HEK293T (cell line): ENCODE results near the gene PPP2R5C.
"Not testable (repeated sequence)": the region's sequence is repeated elsewhere in the genome, so short reads cannot be mapped to it uniquely, and the experiment has no call there.

Source experiments
- CTCF ChIA-PET: fragments of 350-600 bp; formaldehyde crosslinking; extraction: SDS; loops from one replicate; lab custom pipeline; 2021; ENCODE audit warnings: antibody characterized with exemption, inconsistent platforms; lab: Yijun Ruan, JAX
- POLR2A ChIA-PET: fragments of 350-600 bp; formaldehyde crosslinking; extraction: SDS; loops from one replicate; lab custom pipeline; 2020; ENCODE audit warnings: antibody characterized with exemption, inconsistent platforms; lab: Yijun Ruan, JAX
- DNase-seq: peaks from one replicate; pipeline ENCODE4 v3.0.0; 2012; ENCODE audit warnings: mixed read lengths; ENCODE audit errors: extremely low spot score
- ARNT ChIP-seq: fragments of 450-650 bp; IDR thresholded peaks from 2 replicates; pipeline ENCODE4 v1.6.1; 2017; ENCODE audit warnings: mild to moderate bottlenecking
- BHLHE40 ChIP-seq: fragments of 450-650 bp; IDR thresholded peaks from 2 replicates; pipeline ENCODE4 v1.6.1; 2016; ENCODE audit warnings: mild to moderate bottlenecking, moderate library complexity, borderline replicate concordance
- CTBP1 ChIP-seq: fragments of 450-650 bp; IDR thresholded peaks from 2 replicates; pipeline ENCODE4 v1.6.1; 2016; ENCODE audit warnings: borderline replicate concordance
- ELF4 ChIP-seq: fragments of 450-650 bp; IDR thresholded peaks from 2 replicates; pipeline ENCODE4 v1.6.1; 2017; ENCODE audit warnings: antibody characterized with exemption
- FOXA1 ChIP-seq: fragments of 450-650 bp; IDR thresholded peaks from 2 replicates; pipeline ENCODE4 v1.6.1; 2016; ENCODE audit warnings: mild to moderate bottlenecking
- FOXK2 ChIP-seq: fragments of 450-650 bp; IDR thresholded peaks from 2 replicates; pipeline ENCODE4 v1.6.1; 2016; ENCODE audit warnings: mild to moderate bottlenecking
- FOXM1 ChIP-seq: fragments of 450-650 bp; IDR thresholded peaks from 2 replicates; pipeline ENCODE4 v1.6.1; 2017; ENCODE audit warnings: mild to moderate bottlenecking, borderline replicate concordance
- HDGF ChIP-seq: fragments of 450-650 bp; IDR thresholded peaks from 2 replicates; pipeline ENCODE4 v1.6.1; 2017; ENCODE audit warnings: antibody characterized with exemption, borderline replicate concordance
- L3MBTL2 ChIP-seq: fragments of 450-650 bp; conservative IDR thresholded peaks from 2 replicates; pipeline ENCODE4 v1.6.1; 2016; ENCODE audit warnings: mild to moderate bottlenecking
- LEF1 ChIP-seq: fragments of 450-650 bp; IDR thresholded peaks from 2 replicates; pipeline ENCODE4 v1.6.1; 2017; ENCODE audit warnings: mild to moderate bottlenecking, borderline replicate concordance
- NFRKB ChIP-seq: fragments of 450-650 bp; IDR thresholded peaks from 2 replicates; pipeline ENCODE4 v1.6.1; 2016; ENCODE audit warnings: mild to moderate bottlenecking, moderate library complexity
- SP1 ChIP-seq: fragments of 450-650 bp; IDR thresholded peaks from 2 replicates; pipeline ENCODE4 v1.6.1; 2017
- SUZ12 ChIP-seq: fragments of 450-650 bp; IDR thresholded peaks from 2 replicates; pipeline ENCODE4 v1.6.1; 2016; ENCODE audit warnings: mild to moderate bottlenecking
- TARDBP ChIP-seq: fragments of 450-650 bp; IDR thresholded peaks from 2 replicates; pipeline ENCODE4 v1.6.1; 2016
- ZNF384 ChIP-seq: fragments of 450-650 bp; IDR thresholded peaks from 2 replicates; pipeline ENCODE4 v1.6.1; 2016
- TF ChIP-seq, protein P1 (sequence below): fragments of 450-650 bp; IDR thresholded peaks from 2 replicates; pipeline ENCODE4 v1.6.1; 2016

The PPP2R5C gene

GRCh38 chr14:101788016-101788635 lies 26.6 kb downstream of the PPP2R5C start:
- ChIA-PET POLR2A (no interaction called here), CTCF (no interaction called here)
- no peak for DNase-seq
- TF ChIP-seq L3MBTL2 (no peak), ELF4 (no peak), ARNT (no peak), SP1 (no peak), CTBP1 (no peak), ZNF384 (no peak), BHLHE40 (no peak)

- no peak for TF ChIP-seq BHLHE40
- no peak for TF ChIP-seq LEF1
- no peak for TF ChIP-seq ZNF384
- no peak for TF ChIP-seq FOXM1
- no peak for TF ChIP-seq CTBP1
- TF ChIP-seq FOXA1, result no peak
- no peak for TF ChIP-seq SUZ12
- TF ChIP-seq ELF4, result no peak
- no peak for TF ChIP-seq SP1
- no peak for TF ChIP-seq ARNT
- TF ChIP-seq L3MBTL2, result no peak
- no peak for TF ChIP-seq HDGF
- TF ChIP-seq FOXK2, result no peak
- no peak for TF ChIP-seq TARDBP
- DNase-seq, result no peak
- POLR2A ChIA-PET, result no interaction called here
- CTCF ChIA-PET, result interaction anchor here (0.8 kb wide), 1 partner anchor 805 kb away, joined by 3 read pairs; no protein-coding TSS in a partner anchor
These were observed 27.7 kb downstream of the PPP2R5C start for GRCh38 chr14:101789222-101789621.

- no peak for DNase-seq
- POLR2A ChIA-PET, result no interaction called here
- TF ChIP-seq NFRKB (no peak), CTBP1 (no peak), ELF4 (no peak), ARNT (no peak), ZNF384 (no peak), FOXM1 (no peak), TARDBP (no peak), SUZ12 (no peak), LEF1 (no peak)
- CTCF ChIA-PET, result no interaction called here
These were observed 28.7 kb downstream of the PPP2R5C start for GRCh38 chr14:101790232-101790631.

DNA sequence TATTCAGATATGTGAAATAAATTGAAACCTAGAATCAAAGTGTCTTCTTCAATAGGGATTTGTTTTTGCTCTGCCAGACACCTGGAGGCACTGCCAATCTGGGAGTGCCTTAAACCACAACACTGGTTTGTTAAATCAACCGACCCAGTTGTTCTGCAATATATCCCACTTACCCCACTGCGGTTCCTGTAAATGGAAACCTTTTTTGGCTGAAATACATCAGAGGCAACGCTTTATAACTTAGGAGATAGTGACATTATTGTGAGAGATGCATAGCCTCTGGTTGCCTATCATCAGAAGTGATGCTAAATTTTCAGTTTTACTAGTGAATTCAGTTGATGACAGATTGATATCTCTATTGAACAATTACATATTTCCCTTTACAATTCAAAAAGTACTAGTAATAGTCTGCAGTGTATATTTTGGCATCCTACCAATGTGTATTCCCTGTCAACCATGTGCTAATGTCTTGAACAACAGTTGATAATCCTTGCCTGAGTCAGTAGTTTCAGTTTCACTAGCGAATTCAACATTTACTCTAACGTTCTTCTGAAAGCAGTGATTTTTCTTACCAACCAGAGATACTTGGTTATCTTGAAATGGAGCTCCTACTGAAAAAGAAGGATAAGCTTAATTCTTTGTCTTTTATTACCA lies 30.5 kb downstream of the PPP2R5C start:
- TF ChIP-seq LEF1, result no peak
- TF ChIP-seq FOXM1, result no peak
- no peak for TF ChIP-seq HDGF
- no peak for TF ChIP-seq ELF4
- TF ChIP-seq SUZ12, result no peak
- no peak for TF ChIP-seq ARNT
- TF ChIP-seq NFRKB, result no peak
- no peak for TF ChIP-seq ZNF384
- no peak for TF ChIP-seq TARDBP
- DNase-seq, result no peak
- POLR2A ChIA-PET, result interaction anchor here (1.5 to 1.9 kb wide), 2 partner anchors 17 to 18 kb away, joined by 3 to 7 read pairs; no protein-coding TSS in a partner anchor
- CTCF ChIA-PET, result interaction anchor here (0.6 to 2.1 kb wide), 4 partner anchors 21 to 335 kb away, joined by 3 to 8 read pairs (median 4); no protein-coding TSS in a partner anchor

DNA sequence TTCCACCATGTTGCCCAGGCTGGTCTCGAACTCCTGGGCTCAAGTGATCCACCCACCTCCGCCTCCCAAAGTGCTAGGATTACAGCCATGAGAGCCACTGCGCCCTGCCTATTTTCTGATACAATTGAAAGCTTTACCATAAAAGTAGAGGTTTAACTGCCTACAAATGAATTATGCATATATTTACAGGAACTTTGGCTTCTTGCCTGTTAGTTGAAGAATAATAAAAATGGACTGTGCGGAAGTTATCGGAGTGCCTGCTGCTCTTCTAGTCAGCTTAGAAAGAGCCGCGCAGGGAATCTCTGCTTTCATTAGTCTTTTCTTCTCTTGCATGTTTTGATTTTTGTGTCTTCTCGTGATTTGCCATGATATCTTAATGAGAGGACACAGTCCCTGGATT lies 34.5 kb downstream of the PPP2R5C start:
- DNase-seq, result no peak
- CTCF ChIA-PET, result interaction anchor here (0.5 kb wide), 1 partner anchor 86 kb away, joined by 3 read pairs; no protein-coding TSS in a partner anchor
- POLR2A ChIA-PET, result interaction anchor here (0.9 kb wide), 1 partner anchor 14 kb away, joined by 3 read pairs; no protein-coding TSS in a partner anchor
- no peak for TF ChIP-seq FOXM1
- no peak for TF ChIP-seq ELF4
- TF ChIP-seq FOXA1, result no peak
- TF ChIP-seq BHLHE40, result no peak
- no peak for TF ChIP-seq ARNT
- TF ChIP-seq SUZ12, result no peak
- no peak for TF ChIP-seq ZNF384
- TF ChIP-seq FOXK2, result no peak
- TF ChIP-seq HDGF, result no peak
- TF ChIP-seq LEF1, result no peak

- DNase-seq, result no peak
- POLR2A ChIA-PET, result no interaction called here
- CTCF ChIA-PET, result no interaction called here
- no peak for TF ChIP-seq NFRKB
- TF ChIP-seq CTBP1, result no peak
These were observed 35.0 kb downstream of the PPP2R5C start for GRCh38 chr14:101796479-101796878.

- TF ChIP-seq NFRKB (no peak), LEF1 (no peak), ELF4 (no peak), SUZ12 (no peak), BHLHE40 (no peak), FOXM1 (no peak), FOXK2 (no peak), TARDBP (no peak), FOXA1 (no peak), CTBP1 (no peak), ZNF384 (no peak), HDGF (no peak), ARNT (no peak), L3MBTL2 (no peak), SP1 (no peak)
- TF ChIP-seq, protein P1, sequence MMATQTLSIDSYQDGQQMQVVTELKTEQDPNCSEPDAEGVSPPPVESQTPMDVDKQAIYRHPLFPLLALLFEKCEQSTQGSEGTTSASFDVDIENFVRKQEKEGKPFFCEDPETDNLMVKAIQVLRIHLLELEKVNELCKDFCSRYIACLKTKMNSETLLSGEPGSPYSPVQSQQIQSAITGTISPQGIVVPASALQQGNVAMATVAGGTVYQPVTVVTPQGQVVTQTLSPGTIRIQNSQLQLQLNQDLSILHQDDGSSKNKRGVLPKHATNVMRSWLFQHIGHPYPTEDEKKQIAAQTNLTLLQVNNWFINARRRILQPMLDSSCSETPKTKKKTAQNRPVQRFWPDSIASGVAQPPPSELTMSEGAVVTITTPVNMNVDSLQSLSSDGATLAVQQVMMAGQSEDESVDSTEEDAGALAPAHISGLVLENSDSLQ, result no peak
- CTCF ChIA-PET, result no interaction called here
- DNase-seq, result no peak
- POLR2A ChIA-PET, result interaction anchor here (1.1 kb wide), 1 partner anchor 11 kb away, joined by 5 read pairs; no protein-coding TSS in a partner anchor
These were observed 36.3 kb downstream of the PPP2R5C start for GRCh38 chr14:101797856-101798255.

GRCh38 chr14:101804373-101804772 lies 42.9 kb downstream of the PPP2R5C start:
- CTCF ChIA-PET, DNase-seq, POLR2A ChIA-PET: not testable (repeated sequence)

DNA sequence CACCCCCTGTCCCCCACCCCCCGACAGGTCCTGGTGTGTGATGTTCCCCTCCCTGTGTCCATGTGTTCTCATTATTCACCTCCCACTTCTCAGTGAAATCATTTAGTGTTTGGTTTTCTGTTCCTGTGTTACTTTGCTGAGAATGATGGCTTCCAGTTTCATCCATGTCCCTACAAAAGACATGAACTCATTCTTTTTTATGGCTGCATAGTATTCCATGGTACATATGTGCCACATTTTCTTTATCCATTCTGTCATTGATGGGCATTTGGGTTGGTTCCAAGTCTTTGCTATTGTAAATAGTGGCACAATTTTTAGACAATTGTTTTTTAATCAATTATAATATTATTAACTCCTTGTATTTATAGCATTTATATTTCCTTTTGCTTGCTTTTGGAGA lies 44.7 kb downstream of the PPP2R5C start:
- DNase-seq, POLR2A ChIA-PET, CTCF ChIA-PET: not testable (repeated sequence)
